Measurements from ENCODE around the gene INSR.
"Not testable (repeated sequence)": the region's sequence is repeated elsewhere in the genome, so short reads cannot be mapped to it uniquely, and the experiment has no call there.

The INSR gene

DNA sequence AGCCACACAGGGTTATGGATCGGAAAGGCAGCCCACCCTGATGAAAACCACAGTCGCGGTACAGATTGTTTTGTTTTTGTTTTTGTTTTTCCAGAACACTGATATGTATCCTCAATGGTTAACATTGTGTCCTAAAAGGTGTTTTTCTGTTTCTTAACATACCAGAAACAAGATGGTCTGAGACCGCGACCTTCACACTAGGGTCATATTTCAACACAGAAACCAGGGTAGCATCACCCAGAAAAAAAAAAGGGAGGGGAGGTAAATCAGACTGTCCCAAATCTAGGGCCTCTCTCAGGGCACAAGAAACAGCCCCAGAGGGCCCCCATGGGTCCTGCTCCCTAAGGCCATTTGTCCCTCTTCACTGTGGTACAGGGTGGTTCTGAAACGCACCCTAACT, 66.5 kb downstream of the INSR start:
- no peak for ATAC-seq (ENCODE audit: insufficient read depth, low read depth)
- Histone ChIP-seq H3K9me3 (ENCODE audit: insufficient read depth, low read length, severe bottlenecking) (no peaks in the 10 kb centered on the region), H3K79me2 (ENCODE audit: insufficient read depth, low read length) (peaks cover 8% of the 10 kb centered on the region), H2AFZ (ENCODE audit: low read depth, low read length) (no peak overlapping the region), H3K36me3 (ENCODE audit: insufficient read depth, low read length) (no peaks in the 10 kb centered on the region), H3K4me2 (ENCODE audit: insufficient read depth, low read length) (no peak overlapping the region), H3K27ac (ENCODE audit: low read length) (no peak overlapping the region), H3K4me1 (ENCODE audit: insufficient read depth, low read length) (peaks cover 17% of the 10 kb centered on the region), H3K4me3 (ENCODE audit: low read depth in 1 of 2, low read length in 2 of 2) (no peak overlapping the region), H3K9ac (ENCODE audit: low read depth, low read length) (no peak overlapping the region), H4K20me1 (ENCODE audit: insufficient read depth, low read length) (peaks cover 19% of the 10 kb centered on the region), H3K27me3 (ENCODE audit: insufficient read depth, low read length, poor library complexity) (no peaks in the 10 kb centered on the region)
- DNase-seq: no peak
- no peak for TF ChIP-seq CTCF (IDR thresholded peaks at IDR 0.05; ENCODE audit: borderline replicate concordance, extremely low read depth, low read length, poor library complexity, severe bottlenecking)
- no peak for TF ChIP-seq EZH2 (IDR thresholded peaks at IDR 0.05; ENCODE audit: borderline replicate concordance, low read depth, low read length, severe bottlenecking)

- not testable (repeated sequence) for H3K27me3 ChIP-seq (ENCODE audit: insufficient read depth, low read length, poor library complexity); H3K4me3 ChIP-seq (ENCODE audit: low read depth in 1 of 2, low read length in 2 of 2); ATAC-seq (ENCODE audit: insufficient read depth, low read depth); H3K9me3 ChIP-seq (ENCODE audit: insufficient read depth, low read length, severe bottlenecking); H3K27ac ChIP-seq (ENCODE audit: low read length); H3K79me2 ChIP-seq (ENCODE audit: insufficient read depth, low read length); H3K9ac ChIP-seq (ENCODE audit: low read depth, low read length); H3K36me3 ChIP-seq (ENCODE audit: insufficient read depth, low read length); DNase-seq; H2AFZ ChIP-seq (ENCODE audit: low read depth, low read length); H3K4me2 ChIP-seq (ENCODE audit: insufficient read depth, low read length)
- Histone ChIP-seq H3K4me1 (ENCODE audit: insufficient read depth, low read length) (peaks cover 17% of the 10 kb centered on the region), H4K20me1 (ENCODE audit: insufficient read depth, low read length) (peaks cover 22% of the 10 kb centered on the region)
Observed at GRCh38 chr19:7227149-7227548, 67.1 kb downstream of the INSR start.

DNA sequence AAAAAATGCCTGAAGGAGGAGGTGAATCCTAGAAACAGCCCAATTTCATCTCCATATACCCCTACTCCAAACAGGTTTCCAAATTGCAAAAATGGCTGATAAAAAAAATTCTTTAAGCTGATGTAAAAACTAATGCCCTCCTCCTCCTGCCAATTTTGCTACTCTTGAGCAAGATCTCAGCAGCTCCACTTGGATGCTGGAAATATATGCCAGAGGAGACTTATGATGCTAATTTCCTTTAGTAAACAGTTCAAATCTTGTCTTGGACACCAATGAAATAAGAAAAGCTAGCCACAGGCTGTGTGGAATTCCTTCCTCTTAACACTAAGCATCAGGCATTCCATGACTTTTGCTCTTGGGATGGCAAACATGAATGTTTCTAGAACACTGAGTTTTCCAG, 67.5 kb downstream of the INSR start:
- Histone ChIP-seq H3K4me3 (ENCODE audit: low read depth in 1 of 2, low read length in 2 of 2) (no peak overlapping the region), H3K4me2 (ENCODE audit: insufficient read depth, low read length) (no peak overlapping the region), H3K4me1 (ENCODE audit: insufficient read depth, low read length) (peaks cover 17% of the 10 kb centered on the region), H3K9me3 (ENCODE audit: insufficient read depth, low read length, severe bottlenecking) (no peaks in the 10 kb centered on the region), H3K27ac (ENCODE audit: low read length) (no peak overlapping the region), H3K36me3 (ENCODE audit: insufficient read depth, low read length) (no peaks in the 10 kb centered on the region), H3K9ac (ENCODE audit: low read depth, low read length) (no peak overlapping the region), H3K27me3 (ENCODE audit: insufficient read depth, low read length, poor library complexity) (no peaks in the 10 kb centered on the region), H3K79me2 (ENCODE audit: insufficient read depth, low read length) (peaks cover 8% of the 10 kb centered on the region), H2AFZ (ENCODE audit: low read depth, low read length) (no peak overlapping the region), H4K20me1 (ENCODE audit: insufficient read depth, low read length) (peaks cover 22% of the 10 kb centered on the region)
- ATAC-seq (ENCODE audit: insufficient read depth, low read depth) (no peak), DNase-seq (no peak)
- TF ChIP-seq EZH2 (IDR thresholded peaks at IDR 0.05; ENCODE audit: borderline replicate concordance, low read depth, low read length, severe bottlenecking) (no peak), CTCF (IDR thresholded peaks at IDR 0.05; ENCODE audit: borderline replicate concordance, extremely low read depth, low read length, poor library complexity, severe bottlenecking) (no peak)

DNA sequence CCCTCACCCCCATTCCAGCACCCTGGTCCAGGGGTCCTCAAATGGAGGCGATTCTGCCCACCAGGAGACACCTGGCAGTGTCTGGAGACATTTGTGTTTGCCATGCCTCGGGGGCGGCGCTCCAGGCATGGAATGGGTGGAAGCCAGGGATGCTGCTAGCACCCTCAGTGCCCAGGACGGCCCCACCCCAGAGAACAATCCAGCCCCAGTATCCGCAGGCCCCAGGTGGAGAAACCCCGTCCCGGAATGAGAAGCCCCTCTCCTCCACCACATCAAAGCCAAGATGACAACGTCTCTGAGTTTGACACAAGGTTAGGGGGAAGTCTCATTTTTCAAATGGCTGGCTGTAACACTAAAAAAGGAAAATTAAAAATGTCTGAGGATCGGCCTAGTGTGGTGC, 68.5 kb downstream of the INSR start:
- no peak overlapping the region for H2AFZ ChIP-seq (ENCODE audit: low read depth, low read length)

More for the DNA sequence above, 68.5 kb downstream of the INSR start:
- no peak for TF ChIP-seq CTCF (IDR thresholded peaks at IDR 0.05; ENCODE audit: borderline replicate concordance, extremely low read depth, low read length, poor library complexity, severe bottlenecking)
- TF ChIP-seq EZH2 (IDR thresholded peaks at IDR 0.05; ENCODE audit: borderline replicate concordance, low read depth, low read length, severe bottlenecking): no peak
- Histone ChIP-seq H3K36me3 (ENCODE audit: insufficient read depth, low read length) (no peaks in the 10 kb centered on the region), H3K79me2 (ENCODE audit: insufficient read depth, low read length) (peaks cover 8% of the 10 kb centered on the region), H4K20me1 (ENCODE audit: insufficient read depth, low read length) (peaks cover 22% of the 10 kb centered on the region), H3K4me1 (ENCODE audit: insufficient read depth, low read length) (peaks cover 17% of the 10 kb centered on the region), H3K4me3 (ENCODE audit: low read depth in 1 of 2, low read length in 2 of 2) (no peak overlapping the region), H3K27ac (ENCODE audit: low read length) (no peak overlapping the region), H3K27me3 (ENCODE audit: insufficient read depth, low read length, poor library complexity) (no peaks in the 10 kb centered on the region), H3K9ac (ENCODE audit: low read depth, low read length) (no peak overlapping the region), H3K4me2 (ENCODE audit: insufficient read depth, low read length) (no peak overlapping the region), H3K9me3 (ENCODE audit: insufficient read depth, low read length, severe bottlenecking) (no peaks in the 10 kb centered on the region)
- ATAC-seq (ENCODE audit: insufficient read depth, low read depth): peak; percentile 94
- DNase-seq: peak; percentile 74

All from DND-41 (cell line).